Lung microvascular endothelial cell (primary cell): ENCODE measurements around the gene POU3F2. TPM values are rescaled to one million over a fixed set of nuclear protein-coding genes. Genes with fewer than 3 reads are reported as not detected.

Source experiments
- DNase-seq, 2 donors: peaks; one replicate each; pipeline versions ENCODE4 v3.0.0 to v3.0.0-alpha.2; 2010; ENCODE audit warnings: low read depth in 2 of 2
- total RNA-seq: library from RNA; depleted of rRNA; stranded (reverse); fragments of >200 nt; gene quantifications from 2 replicates; pipeline ENCODE4 v1.2.1, GENCODE V29; 2014

Gene POU3F2
- total RNA-seq: not detected in 2 replicates

DNA sequence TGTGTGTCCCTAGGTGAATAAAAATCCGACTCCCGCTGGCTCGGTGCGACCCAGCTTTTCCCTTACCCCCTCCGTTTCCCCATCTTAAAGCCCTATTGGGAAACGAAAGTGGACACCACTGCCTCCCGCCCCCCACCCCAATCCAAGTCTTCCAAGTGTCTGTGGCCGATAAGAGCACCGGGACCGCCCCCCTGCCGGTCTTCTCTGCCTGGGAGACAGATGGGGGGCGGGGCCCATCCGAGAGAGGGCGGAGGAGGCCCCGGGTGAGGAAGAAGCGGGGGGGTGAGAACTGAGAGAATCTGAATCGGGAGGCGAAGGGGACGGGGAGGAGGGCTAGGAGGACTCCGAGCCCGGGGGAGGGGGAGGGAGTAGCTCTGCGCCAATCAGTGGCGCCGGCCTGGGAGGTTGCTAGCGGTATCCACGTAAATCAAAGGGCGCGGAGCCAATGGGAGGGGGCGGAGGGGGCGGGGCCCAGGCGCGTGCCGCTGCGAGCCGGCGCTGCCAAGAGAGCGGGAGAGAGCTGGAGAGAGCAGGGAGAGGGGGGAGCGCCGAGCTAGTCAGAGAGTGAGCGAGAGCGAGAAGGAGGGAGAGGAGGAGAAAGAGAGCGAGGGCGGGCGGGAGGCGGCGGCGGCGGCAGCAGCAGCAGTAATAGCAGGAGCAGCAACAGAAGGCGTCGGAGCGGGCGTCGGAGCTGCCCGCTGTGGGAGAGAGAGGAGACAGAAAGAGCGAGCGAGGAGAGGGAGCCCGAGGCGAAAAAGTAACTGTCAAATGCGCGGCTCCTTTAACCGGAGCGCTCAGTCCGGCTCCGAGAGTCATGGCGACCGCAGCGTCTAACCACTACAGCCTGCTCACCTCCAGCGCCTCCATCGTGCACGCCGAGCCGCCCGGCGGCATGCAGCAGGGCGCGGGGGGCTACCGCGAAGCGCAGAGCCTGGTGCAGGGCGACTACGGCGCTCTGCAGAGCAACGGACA, at the start of gene POU3F2:
Gene POU3F2, plus strand, starts transcription at position 515 of the 972 bp plus-strand sequence. Its CDS starts 300 bp downstream, at position 815.
- peak; percentile 83 to 89 for DNase-seq

DNA sequence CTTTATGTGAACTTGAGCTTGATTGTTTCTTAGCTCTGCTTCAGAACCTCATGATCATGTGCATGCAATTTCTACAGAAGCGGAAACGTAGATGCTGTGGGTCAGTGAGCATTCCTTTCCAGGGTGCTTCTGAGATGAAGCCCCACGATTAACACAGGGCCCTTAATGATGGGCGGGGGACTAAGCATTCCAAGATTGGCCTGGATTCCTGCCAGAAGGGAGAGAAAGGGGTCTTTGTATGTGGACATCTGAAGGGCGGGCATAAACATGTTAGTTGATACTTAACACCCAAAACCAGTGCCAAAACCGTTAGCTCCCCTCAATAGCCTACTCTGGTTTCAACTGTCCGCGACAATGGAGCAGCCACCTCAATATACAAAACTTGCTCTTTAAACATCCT, 46.9 kb upstream of the POU3F2 start:
- DNase-seq: no peak

DNA sequence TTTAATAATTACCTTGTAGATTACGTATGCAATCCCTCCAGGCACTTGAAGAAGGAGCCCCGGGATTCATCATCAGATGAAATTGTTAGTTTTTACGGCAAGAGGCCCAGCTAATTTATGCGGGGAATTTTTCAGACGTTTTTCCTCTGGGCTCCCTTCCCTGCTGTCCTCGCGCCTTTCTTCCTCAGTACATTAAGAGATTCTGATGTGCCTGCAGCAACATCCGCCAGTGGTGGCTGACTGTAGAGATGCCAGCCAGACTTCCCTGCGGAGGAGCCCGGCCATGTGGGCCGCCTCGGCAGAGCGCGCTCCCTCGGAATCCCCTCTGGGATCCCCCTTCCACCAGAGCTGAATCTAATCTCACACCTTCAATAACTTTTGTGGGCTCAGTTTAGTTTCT, 46.4 kb upstream of the POU3F2 start:
- DNase-seq: no peak

DNA sequence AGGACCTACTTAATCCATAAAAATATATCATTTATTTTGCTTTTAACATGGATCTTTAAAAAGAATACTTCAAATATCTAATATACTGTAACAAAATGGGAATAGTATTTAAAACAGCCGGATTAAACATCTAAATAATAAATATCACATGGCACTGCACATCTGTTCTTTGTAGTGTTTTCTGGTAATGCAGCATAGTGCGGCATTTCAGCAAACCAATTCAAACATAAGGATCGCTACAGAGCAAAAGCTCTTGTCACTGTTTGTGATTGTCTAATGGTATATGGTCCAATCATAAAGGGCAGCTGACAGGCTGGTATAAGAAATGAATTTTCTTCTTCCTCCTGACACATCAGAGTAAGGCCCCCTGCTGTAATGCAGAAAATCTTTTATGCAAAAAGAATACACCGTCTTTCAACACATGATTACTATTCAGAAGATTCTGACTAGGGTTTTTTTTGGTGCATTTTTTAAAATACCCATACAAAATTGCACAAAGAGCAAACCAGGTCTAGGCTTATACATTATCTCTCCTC, 40.0 kb upstream of the POU3F2 start:
- no peak for DNase-seq

DNA sequence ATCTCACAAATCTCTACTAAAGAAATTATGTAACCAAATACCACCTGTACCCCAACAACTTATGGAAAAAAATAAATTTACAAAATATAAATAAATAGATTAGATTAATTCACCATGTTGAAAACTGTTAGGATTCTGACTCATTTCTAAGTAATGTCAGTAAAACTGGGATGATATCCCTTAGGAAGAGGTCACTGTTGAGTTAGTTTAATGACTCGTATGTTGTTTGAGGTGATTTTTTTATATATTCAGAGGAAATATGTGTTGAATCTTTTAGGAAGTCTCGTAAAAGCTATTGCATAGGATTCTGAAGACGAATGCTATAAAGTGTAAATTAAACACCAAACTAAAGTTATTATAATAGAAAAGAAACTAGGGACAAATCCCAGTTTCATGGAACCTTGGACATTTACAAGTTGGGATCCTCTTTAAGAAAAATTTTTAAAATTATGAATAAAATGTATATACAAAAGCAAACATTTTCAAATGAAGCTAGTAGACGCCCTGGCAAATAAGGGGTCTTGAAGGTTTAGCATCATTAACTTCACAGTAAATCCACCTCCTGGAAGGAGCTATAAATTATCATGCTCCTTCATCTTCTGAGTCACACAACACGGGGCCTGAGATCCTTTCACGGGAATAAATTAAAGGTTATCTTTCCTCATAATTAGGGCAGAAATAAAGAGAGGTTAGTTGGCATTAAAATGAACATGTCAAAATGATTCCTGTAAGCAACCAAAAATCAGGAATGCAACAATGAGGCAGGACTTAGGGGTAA, 37.0 kb upstream of the POU3F2 start:
- DNase-seq: no peak

DNA sequence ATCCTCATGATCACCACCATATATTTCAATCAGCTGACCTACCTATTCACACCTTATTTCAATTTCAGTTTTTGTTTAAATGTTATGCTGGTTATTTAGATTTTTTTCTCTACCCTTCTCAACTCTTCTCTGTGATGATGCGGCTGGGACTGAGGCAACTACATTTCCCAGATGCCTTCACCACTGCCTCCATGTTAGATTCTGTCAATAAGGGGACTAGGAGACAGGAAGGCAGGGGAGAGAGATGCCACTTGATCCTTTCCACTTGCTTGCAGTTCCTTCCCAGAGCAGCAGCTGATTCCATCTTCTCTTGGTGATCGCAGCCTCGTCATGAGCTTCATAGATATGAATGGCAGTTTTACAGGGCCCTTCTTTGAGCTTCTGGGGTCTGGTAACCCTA, 33.5 kb upstream of the POU3F2 start:
- no peak for DNase-seq

DNA sequence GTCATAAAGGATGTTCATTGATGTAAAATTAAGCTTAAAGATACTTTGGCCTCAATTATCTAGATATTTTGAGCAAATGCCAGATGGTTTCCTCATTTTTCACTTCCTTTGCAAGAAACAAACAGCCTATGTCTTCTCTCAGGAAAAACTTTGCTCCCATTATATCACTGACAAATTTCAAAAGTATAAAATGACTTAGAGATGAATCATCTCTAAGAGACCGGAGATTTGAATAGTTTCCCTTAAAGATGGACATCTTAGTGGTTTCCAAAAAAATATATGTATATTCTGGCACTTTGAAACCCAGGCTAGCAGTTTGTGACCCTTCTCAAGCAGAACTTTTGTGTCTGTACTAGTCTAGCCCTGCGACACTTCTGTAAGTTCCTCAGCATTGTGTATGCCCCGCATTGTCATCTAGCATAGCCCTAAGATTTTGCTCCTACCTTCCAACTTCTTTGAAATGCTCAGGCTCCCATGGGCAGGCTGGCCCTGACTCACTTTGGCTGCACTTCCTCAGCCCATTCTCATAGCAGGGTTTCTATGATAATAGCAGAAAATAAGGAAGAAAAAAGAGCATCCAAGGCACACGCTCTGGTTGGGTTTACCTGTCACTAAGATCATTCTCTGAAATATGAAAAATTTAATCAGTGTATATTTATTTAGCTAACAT, 25.7 kb upstream of the POU3F2 start:
- peak in 1 of 2 donors; percentile 65 for DNase-seq

DNA sequence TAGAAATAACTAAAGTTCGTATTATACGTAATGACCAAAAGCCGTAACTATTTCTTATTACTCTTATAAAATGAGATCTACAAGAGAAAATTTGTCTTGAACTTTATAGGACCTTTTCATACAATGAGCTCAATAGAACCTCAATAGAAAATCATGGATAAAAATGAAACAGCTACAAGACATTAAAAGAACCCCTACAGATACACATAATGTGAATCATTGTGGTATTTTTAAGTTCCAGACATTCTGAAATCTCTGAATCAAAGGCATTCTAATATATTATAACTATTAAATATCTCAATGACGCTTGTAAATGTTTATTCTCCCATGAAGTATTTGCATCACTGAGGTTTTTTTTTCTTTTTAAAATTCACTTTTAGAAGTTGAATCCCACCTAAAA, 22.2 kb upstream of the POU3F2 start:
- DNase-seq: no peak

DNA sequence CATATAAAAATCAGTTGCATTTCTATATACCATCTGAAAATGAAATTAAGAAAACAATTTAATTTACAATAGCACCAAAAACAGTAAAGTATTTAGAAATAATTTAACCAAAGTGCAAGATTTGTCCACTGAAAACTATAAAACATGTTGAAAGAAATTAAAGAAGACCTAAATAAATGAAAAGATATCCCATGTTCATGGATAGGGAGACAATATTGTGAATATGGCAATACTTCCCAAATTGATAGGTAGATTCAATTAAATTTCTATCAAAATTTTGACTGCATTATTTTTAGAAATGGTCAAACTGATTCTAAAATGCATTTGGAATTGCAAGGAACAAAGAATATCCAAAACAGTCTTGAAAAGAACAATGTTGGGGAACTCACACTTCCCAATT, 17.6 kb upstream of the POU3F2 start:
- DNase-seq: no peak

DNA sequence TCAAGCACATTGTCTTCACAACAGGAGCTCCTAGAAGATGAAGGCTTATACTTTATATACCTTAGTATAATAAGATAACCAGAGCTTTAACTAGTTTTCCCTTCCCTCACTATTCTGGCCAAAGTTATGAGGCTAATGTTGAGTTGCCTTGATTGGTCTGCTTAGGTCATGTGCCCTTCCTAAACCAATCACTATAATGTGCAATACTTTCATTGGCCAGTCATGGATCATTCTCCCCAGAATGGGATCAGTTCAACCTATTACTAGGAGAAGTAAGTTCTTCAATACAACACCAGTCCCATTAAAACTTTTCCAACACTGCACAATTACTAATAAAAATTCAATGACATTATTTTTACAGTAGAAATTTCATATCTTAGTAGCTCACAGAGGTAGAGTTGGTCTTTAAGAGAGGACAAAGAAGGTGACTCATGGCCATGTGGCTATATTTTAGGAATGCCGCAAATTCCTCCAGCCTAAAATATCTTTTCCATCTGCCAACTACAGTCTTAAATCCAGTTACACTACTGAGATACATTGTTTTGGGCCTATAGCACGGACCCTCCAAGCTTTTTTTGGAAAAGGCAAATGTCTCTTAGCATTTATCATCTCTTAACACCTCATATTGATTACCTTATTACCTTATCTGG, 12.5 kb upstream of the POU3F2 start:
- no peak for DNase-seq

DNA sequence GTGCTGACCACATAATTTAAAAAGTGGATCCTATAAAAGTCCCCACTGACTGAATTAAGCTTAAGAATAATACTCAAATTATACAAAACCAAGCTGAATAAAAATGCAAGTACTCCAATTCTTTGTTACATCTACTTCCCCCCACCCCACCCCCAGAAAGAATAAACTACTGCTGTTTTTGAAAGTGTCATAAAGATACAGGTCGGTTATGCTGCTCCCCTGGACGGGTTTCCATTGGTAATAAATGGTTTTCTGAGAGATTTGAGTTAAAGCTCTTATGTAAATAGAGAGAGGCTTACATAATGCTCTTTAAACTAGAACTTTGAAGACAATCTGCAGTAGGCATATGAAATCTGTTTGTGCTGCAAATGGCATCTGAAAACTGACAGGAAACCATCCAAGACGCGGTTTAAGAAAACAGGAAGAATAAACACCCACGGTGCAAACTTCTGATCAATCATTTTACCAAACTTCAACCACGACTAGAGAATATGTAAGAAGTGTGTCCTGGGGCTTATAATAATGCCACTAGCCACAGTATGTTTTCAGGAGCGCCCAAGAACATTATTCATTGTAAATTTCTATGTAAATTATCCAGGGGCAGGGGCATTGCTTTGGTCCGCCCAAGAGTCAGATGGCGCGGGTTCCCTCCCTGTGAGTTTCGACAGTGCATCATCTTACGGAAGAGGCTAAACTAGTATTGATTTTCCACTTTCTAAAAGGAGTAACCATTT, 10.8 kb upstream of the POU3F2 start:
- DNase-seq: no peak

DNA sequence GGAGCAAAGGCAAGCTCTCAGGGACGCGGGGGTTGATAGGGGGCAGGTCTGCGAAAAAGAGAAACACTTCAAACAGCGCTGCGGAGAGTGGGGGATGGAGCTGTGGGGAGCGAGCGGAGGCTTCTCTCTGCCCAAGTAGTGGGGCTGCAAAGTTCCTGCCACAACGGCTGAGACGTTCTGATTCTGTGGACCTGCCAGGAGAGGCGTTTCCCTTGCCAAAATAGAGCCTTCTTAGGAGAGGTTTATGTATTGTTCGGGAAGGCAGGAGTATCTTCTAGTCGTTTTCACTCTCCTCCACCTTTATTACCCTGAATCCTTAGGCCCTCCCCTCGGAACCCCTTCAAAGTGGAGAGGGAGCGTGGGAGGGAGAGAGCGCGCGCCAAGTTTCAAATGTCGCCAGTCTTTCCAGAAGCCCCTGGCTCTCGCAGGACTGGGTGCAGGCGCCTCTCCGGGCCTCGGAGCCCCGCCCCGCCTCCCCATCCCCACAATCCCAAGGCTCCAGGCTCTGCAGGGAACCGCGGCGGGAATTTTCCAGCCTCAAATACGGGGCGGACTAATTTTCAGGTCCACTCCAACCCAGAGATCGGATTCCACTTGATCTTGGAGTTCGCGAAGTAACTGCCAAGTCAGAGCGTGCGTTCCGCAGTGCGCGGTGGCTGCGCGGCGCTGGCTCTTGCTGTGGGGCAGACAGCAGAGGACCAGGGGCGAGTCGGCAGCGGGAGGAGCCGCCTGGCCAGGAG, 10.0 kb upstream of the POU3F2 start:
- no peak for DNase-seq

DNA sequence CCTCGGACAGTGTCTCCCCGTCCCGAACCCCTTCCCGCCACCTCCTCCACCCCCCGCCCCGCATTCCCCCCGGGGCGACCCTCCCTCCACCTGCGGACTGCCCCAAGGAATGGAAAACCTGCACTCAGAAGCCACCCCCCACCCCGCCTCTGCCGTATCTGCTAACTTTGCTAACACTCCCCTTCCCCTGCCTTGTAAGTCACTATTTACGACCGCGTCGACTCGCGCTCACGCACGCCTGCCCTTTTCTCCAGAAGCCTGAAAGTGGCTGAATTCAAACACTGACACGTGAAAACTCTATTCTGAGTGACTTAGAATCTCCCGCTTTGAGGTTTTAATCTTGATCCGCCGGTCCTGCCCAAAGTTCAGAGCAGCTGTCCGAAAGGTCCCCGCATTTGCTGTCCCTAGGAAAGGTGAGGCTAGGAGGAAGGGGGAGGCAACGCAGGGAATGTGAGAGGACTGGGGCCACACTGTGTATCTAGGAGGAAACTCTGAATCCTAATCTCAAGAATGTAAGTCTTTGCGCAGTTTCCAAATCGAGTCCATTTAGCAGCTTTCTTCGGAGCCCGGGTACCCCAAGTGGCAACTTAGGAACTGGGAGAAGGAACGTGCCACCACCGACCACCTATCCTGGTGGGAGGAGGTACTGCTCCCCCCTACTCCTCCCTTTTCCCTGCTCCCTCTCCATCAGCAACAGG, 9.3 kb upstream of the POU3F2 start:
- no peak for DNase-seq

DNA sequence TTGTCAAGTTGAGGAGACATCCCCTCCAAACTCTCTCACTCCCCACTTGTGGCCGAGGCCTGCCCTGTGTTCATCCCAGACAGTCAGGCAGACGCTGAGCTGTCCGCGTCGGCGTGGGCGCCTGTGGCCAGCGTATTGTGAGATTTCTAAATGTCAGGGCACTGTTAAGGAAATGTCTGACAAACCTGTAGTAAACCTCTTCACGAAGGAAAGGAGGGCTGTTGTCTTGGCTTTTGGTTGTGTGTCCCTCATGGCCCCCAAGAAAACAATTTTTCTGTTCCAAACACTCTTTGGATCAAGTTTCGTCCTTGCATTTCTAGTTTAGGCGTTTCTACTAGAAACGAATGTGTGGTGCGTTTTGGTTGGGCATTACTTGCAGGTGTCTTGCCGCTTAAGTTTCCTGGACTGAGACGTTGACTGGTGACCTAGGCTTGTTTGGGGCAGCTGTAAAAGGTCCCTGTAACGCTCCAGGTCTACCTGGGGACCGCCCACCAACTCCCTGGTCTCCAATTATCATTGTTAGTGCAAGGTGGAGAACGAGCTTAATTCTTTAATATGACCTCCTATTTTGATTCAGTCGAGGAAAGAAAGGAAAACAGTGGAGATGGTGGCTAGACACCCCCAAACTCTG, 8.7 kb upstream of the POU3F2 start:
- no peak for DNase-seq

DNA sequence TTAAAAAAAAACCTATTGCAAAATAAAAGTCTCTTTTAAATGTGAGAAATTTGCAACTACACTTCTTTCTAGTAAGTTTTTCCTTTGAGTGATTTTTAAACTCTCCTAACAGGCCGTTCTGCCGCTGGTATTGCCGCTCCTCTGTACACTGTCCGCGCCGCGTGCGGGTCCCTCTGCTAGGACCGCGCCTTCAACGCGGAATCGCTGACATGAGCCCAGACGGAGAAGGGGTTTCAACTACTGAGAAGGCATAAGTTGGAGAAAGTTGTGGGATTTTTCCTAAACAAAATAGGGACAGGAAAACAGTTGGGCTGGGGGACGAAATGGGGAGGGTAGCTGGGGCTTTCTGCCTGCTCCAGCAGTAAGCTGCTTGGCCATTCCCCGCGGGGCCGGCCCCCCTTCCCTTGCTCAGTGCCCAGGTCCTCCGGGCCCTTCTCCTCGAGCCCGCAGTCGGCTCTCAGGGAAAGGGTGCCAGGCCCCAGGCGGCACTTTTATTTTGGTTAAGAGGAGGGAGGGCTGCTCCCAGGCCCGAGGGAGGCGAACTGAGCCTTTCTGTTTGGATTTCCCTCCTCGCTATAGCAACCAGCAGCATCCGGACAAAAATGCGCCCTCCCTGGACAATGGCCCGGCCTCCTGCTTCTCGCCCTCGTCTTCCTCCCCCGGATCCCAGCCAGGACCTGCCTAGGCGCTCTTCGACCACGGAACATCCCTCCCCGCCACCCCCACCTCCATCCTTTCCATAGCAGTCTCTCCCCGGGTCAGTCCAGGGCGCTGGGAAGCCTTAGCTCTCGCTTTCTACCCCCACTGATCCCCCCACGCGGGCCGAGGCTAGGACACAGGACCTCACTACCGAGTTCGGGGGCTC, 6.8 kb upstream of the POU3F2 start:
- peak in 1 of 2 donors; percentile 31 for DNase-seq

DNA sequence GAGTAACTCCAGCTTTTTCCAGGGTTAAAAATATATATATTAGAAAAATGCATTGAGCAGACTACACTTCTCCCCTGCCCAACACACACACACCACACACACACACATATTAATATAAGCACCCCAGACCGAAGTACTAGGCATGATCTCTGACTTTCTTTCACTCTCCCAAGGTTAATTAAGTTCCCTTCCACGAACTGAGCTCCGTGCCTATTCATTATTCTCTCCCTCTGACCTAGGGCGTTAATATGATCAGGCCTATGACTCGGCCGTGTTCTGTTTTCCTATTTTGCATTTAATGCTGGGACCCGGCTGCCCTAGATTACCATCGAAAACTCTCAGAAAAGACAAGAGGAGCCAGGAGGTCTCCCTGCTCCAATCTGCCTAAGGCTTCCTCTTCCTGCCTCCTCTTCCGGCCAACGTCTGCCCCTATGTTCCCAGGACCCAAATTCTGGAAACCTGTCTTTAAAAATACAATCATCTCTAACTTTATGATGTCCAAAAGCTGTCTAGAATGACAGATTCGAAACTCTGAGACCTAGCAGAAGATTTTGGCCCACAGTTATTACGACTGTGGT, 6.1 kb upstream of the POU3F2 start:
- DNase-seq: no peak

DNA sequence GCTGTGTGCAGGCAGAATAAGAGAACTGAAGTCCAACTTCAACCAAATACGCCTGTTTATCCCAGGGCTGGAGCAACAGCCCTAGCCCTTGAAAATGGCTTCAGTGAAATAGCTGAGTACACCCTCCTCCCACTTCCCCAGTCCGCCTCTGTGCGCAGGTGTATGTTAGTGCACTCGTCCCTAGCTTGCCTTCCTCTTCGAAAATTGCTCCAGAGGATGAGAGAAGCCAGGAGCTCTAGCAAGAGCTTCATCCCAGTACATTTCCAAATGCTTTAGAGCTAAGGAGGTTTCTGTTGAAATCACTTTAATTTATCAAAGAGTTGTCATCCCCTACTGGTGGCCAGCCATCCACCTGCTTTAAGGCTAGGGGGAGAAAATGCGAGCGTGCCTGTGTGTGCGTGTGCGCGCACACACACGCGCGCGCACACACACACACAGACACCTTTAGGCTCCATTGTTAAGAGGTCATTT, 5.4 kb upstream of the POU3F2 start:
- no peak for DNase-seq
